Neuron (in vitro differentiated cells): ENCODE measurements around the gene ANGEL2.
A peak's percentile ranks its signal among the peaks of the same experiment; 100 is the strongest.

Source experiments
- H2AFZ ChIP-seq: one replicate; pipeline ENCODE4 v1.6.1; 2013; ENCODE audit warnings: low read depth, mild to moderate bottlenecking, inconsistent platforms, low read length, moderate library complexity
- H3K27me3 ChIP-seq: one replicate; pipeline ENCODE4 v1.6.1; 2013; ENCODE audit warnings: low read length; ENCODE audit not compliant: insufficient read depth
- H3K36me3 ChIP-seq: one replicate; pipeline ENCODE4 v1.6.1; 2013; ENCODE audit warnings: low read length; ENCODE audit not compliant: insufficient read depth
- H3K4me1 ChIP-seq: one replicate; pipeline ENCODE4 v1.6.1; 2013; ENCODE audit warnings: low read length; ENCODE audit not compliant: insufficient read depth
- H3K4me3 ChIP-seq: 2 replicates; pipeline ENCODE4 v1.5.1; 2013; ENCODE audit warnings: mild to moderate bottlenecking, low read length, moderate library complexity
- H3K9me3 ChIP-seq: one replicate; pipeline ENCODE4 v1.6.1; 2013; ENCODE audit warnings: low read length

Gene ANGEL2

GRCh38 chr1:212962509-212962908 is 53.2 kb downstream of the ANGEL2 start:
- Histone ChIP-seq H3K36me3 (peaks cover 13% of the 10 kb centered on the region), H3K4me1 (no peaks in the 10 kb centered on the region), H3K4me3 (no peak overlapping the region), H3K9me3 (no peaks in the 10 kb centered on the region), H2AFZ (no peak overlapping the region), H3K27me3 (no peaks in the 10 kb centered on the region)

- Histone ChIP-seq H2AFZ (no peak overlapping the region), H3K27me3 (no peaks in the 10 kb centered on the region), H3K4me1 (no peaks in the 10 kb centered on the region), H3K4me3 (no peak overlapping the region), H3K36me3 (peaks cover 9% of the 10 kb centered on the region), H3K9me3 (no peaks in the 10 kb centered on the region)
Measured at GRCh38 chr1:212960932-212961331, 54.7 kb downstream of the ANGEL2 start.

- H3K9me3 ChIP-seq: no peaks in the 10 kb centered on the region
- no peaks in the 10 kb centered on the region for H3K27me3 ChIP-seq
- H2AFZ ChIP-seq: no peak overlapping the region
- H3K4me1 ChIP-seq: no peaks in the 10 kb centered on the region
- H3K4me3 ChIP-seq: no peak overlapping the region
- peaks cover 9% of the 10 kb centered on the region for H3K36me3 ChIP-seq
Measured at GRCh38 chr1:212959266-212960220, 56.1 kb downstream of the ANGEL2 start.

- Histone ChIP-seq H3K36me3 (peaks cover 9% of the 10 kb centered on the region), H3K9me3 (no peaks in the 10 kb centered on the region), H3K4me3 (no peak overlapping the region), H3K4me1 (no peaks in the 10 kb centered on the region), H3K27me3 (no peaks in the 10 kb centered on the region), H2AFZ (no peak overlapping the region)
Measured at GRCh38 chr1:212958175-212958574, 57.5 kb downstream of the ANGEL2 start.

- Histone ChIP-seq H3K4me1 (no peaks in the 10 kb centered on the region), H3K4me3 (no peak overlapping the region), H2AFZ (no peak overlapping the region), H3K36me3 (peaks cover 9% of the 10 kb centered on the region), H3K27me3 (no peaks in the 10 kb centered on the region), H3K9me3 (no peaks in the 10 kb centered on the region)
Measured at GRCh38 chr1:212957546-212957945, 58.1 kb downstream of the ANGEL2 start.

- Histone ChIP-seq H3K9me3 (no peaks in the 10 kb centered on the region), H3K36me3 (peaks cover 9% of the 10 kb centered on the region), H3K27me3 (no peaks in the 10 kb centered on the region), H3K4me1 (peaks cover 7% of the 10 kb centered on the region), H3K4me3 (no peak overlapping the region), H2AFZ (no peak overlapping the region)
Measured at GRCh38 chr1:212955961-212956620, 59.6 kb downstream of the ANGEL2 start.

- H2AFZ ChIP-seq: no peak overlapping the region
- H3K4me1 ChIP-seq: peaks cover 7% of the 10 kb centered on the region
- H3K4me3 ChIP-seq: no peak overlapping the region
- no peaks in the 10 kb centered on the region for H3K27me3 ChIP-seq
- H3K9me3 ChIP-seq: no peaks in the 10 kb centered on the region
- H3K36me3 ChIP-seq: peaks cover 5% of the 10 kb centered on the region
Measured at GRCh38 chr1:212955098-212955497, 60.6 kb downstream of the ANGEL2 start.

- Histone ChIP-seq H3K27me3 (no peaks in the 10 kb centered on the region), H2AFZ (no peak overlapping the region), H3K36me3 (peaks cover 4% of the 10 kb centered on the region), H3K4me3 (no peak overlapping the region), H3K4me1 (peaks cover 9% of the 10 kb centered on the region), H3K9me3 (no peaks in the 10 kb centered on the region)
Measured at GRCh38 chr1:212954514-212954913, 61.2 kb downstream of the ANGEL2 start.

- Histone ChIP-seq H3K4me3 (no peak overlapping the region), H3K36me3 (no peaks in the 10 kb centered on the region), H2AFZ (no peak overlapping the region), H3K9me3 (no peaks in the 10 kb centered on the region), H3K27me3 (no peaks in the 10 kb centered on the region), H3K4me1 (peaks cover 9% of the 10 kb centered on the region)
Measured at GRCh38 chr1:212953321-212953720, 62.3 kb downstream of the ANGEL2 start.

- no peak overlapping the region for H3K4me3 ChIP-seq
- no peak overlapping the region for H2AFZ ChIP-seq
- peaks cover 9% of the 10 kb centered on the region for H3K4me1 ChIP-seq
- H3K27me3 ChIP-seq: no peaks in the 10 kb centered on the region
- H3K36me3 ChIP-seq: no peaks in the 10 kb centered on the region
- no peaks in the 10 kb centered on the region for H3K9me3 ChIP-seq
Measured at GRCh38 chr1:212952641-212952976, 63.1 kb downstream of the ANGEL2 start.

- Histone ChIP-seq H3K9me3 (no peaks in the 10 kb centered on the region), H2AFZ (no peak overlapping the region), H3K4me3 (peak overlapping the region; percentile 71), H3K36me3 (no peaks in the 10 kb centered on the region), H3K27me3 (no peaks in the 10 kb centered on the region), H3K4me1 (peaks cover 9% of the 10 kb centered on the region)
Measured at GRCh38 chr1:212951947-212952640, 63.6 kb downstream of the ANGEL2 start.

- Histone ChIP-seq H3K4me1 (peaks cover 9% of the 10 kb centered on the region), H3K27me3 (no peaks in the 10 kb centered on the region), H3K4me3 (peak overlapping the region; percentile 71), H3K9me3 (no peaks in the 10 kb centered on the region), H3K36me3 (no peaks in the 10 kb centered on the region), H2AFZ (peak overlapping the region; percentile 97)
Measured at GRCh38 chr1:212951126-212951946, 64.3 kb downstream of the ANGEL2 start.
